HG03354 (cell line): ENCODE measurements around the gene GNG7.
"Not testable (repeated sequence)": the region's sequence is repeated elsewhere in the genome, so short reads cannot be mapped to it uniquely, and the experiment has no call there.

ENCODE experiments used
- ATAC-seq: cut with Tn5 transposase; IDR thresholded peaks from one replicate; pipeline ENCODE4 v1.9.1; 2021; ENCODE audit warnings: mild to moderate bottlenecking; ENCODE audit not compliant: unreplicated experiment, poor library complexity, severe bottlenecking

GNG7 gene

DNA sequence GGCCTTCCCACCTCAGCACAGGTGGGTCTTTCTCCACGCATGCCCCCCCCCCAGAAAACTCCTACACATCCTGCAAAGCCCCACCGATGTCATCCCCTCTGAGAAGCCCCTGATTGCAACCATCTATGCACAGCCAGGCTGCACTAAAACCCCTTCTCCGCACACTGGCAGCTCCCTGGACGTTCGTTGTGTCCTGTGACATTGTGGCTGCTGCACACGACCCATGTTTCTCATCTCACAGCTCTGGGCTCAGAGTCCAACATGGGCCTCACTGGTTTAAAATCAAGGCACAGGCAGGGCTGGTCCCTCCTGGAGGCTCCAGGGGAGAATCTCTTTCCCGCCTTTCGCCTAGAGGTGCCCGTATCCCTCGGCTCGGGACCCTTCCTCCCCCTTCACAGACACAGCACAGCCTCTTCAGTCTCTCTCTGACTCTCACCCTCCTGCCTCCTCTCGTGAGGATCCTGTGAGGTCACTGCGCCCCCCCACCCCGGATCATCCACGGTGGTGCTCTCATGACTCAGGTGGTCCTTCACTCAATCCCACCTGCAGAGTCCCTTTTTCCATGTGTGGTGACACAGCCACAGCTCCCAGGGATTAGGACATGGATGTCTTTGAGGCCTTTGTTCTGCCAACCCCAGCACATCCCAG lies 155.3 kb downstream of the GNG7 start:
- ATAC-seq, result no peak

DNA sequence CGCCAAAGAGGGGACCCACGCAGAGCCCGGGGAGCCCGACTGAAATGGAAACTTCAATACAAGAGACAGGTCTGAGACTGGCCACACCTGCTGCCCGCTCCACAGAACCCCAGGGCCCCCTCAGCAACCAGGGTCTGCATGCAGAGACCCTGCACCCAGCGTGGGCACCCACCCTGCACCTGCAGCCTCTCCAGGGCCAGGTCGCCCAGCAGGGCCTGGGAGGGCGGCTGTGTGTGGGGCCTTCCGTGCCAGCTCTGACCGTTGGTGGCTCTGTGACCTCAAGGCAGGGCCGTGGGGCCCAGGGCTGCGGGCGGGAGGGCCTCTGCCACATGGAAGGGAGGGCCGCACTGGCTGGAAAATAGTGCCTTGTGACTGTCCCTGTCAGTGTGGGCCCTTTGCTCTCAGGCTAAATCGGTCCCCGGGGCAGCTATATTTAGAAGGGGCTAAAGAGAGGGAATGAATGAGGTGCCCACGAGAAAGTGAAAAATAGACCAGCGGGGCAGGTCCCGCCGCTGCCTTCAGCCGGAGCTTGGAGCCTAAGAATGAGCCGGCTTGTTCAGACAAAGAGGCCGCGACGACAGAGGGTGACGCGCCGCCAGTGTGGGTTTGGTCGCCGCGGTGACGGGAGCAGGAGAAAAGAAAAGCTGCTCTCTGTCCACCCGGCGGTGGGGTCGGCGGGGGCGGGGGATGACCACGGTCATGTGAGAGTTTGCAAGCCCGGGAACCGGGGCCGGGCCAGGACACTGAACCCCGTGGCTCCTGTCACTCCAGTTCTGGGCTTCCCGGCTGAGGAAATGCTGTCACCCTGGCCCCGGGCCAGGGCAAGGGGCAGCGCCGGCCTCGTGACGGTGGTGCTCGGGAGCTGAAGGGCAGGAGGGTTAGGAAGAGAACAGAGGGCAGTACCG lies 156.1 kb downstream of the GNG7 start:
- no peak for ATAC-seq

DNA sequence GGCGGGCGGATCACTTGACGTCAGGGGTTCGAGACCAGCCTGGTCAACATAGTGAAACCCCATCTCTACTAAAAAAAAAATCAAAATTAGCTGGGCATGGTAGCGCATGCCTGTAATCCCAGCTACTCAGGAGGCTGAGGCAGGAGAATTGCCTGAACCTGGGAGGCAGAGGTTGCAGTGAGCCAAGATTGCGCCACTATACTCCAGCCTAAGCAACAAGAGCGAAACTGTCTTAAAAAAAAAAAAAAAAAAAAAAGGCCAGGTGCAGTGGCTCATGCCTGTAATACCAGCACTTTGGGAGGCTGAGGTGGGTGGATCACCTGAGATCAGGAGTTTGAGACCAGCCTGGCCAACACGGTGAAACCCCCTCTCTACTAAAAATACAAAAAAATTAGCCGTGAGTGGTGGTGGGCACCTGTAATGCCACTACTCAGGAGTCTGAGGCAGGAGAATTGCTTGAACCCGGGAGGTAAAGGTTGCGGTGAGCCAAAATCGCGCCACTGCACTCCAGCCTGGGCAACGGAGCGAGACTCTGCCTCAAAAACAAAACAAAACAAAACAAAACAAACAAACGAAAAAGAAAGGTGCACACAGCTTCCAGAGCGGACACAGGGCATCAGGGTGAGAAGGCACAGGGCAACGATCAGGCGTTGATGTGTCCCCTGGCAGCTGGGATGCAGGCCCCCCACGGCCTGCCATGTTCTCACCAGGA lies 156.9 kb downstream of the GNG7 start:
- not testable (repeated sequence) for ATAC-seq

DNA sequence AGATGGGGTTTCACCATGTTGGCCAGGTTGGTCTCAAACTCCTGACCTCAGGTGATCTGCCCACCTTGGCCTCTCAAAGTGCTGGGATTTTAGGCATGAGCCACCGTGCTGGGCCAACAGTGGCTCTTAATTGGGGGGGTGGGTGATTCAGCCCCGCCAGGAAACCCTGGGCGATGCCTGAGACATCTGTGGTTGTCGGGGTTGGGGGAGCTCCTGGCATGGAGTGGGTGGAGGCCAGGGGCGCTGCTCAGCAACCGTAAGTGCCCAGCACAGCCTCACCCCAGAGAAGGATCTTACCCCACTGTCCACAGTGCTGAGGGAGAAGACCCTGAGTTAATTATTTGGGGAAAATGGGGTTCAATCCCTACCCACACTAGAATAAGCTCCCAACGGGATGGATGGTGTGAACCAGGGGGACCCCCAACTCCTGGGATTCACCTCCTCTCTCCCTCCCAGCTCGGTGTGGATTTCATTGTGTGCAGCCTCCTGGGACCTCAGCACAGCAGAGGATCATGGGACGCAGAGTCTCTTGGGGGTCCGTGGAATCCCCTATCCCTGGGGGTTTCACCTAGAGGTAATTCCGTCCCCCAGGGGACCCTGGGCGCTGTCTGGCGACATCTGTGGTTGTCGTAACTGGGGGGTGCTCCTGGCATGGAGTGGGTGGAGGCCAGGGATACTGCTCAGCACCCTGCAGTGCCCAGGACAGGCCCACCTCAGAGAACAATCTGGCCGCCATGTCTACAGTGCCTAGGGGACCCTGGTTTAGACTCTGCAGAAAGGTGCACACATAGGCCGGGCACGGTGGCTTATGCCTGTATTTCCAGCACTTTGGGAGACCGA lies 157.7 kb downstream of the GNG7 start:
- ATAC-seq, result no peak

DNA sequence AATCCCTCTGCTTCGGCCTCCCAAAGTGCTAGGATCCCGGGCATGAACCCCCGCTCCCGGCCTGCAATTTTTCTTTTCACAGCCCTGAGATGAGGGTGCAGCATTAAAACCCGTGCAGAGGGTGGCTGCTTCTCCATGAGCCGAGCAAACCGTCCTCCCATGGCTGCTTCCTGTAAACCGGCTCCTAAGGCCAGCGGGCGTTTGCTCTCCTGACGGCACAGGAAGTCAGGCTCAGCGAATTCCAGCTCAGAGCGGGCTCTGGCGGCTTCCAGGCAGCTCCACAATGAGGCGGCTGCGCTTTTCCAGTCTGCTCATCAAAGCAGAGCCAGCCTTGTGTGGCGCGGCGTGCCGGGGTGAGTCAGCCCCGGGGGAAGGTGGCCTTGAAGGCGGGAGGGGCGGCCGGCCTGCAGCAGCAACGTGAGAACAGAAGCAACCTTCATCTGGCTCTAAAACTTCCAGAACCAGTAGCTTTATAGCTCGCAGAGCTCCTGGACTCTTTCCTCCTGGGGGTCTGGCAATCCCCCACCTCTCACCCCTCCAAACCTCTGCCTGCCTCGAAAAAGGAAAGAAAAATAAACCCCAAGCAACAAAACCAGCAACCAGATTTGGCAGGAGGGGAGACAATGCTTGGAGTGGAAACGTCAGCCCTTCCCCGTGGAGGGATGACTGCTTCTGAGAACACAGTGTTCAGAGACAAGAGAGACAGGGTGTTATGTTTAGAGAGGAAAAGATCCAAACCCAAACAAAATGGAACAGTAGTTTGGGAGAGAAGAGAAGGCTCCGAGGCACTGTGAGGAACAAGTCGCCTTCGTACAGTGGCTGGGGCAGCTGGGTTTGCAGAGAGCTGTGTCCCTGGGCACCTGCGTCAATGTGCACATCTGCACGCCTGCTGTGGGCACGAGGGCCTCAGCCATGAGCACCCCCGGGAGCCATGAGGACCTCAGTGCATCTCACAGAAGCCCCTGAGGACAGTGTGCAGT lies 158.7 kb downstream of the GNG7 start:
- no peak for ATAC-seq

DNA sequence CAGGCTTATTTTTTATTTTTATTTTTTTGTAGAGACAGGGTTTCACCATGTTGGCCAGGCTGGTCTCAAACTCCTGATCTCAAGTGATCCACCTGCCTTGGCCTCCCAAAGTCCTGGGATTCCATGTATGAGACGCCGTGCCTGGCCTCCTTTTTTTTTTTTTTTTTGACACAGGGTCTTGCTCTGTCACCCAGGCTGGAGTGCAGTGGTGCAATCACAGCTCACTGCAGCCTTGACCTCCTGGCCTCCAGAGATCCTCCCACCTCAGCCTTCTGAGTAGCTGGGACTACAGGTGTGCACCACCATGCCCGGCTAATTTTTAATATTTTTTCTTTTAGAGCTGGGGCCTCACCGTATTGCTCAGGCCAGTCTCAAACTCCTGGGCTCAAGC lies 159.4 kb downstream of the GNG7 start:
- not testable (repeated sequence) for ATAC-seq

DNA sequence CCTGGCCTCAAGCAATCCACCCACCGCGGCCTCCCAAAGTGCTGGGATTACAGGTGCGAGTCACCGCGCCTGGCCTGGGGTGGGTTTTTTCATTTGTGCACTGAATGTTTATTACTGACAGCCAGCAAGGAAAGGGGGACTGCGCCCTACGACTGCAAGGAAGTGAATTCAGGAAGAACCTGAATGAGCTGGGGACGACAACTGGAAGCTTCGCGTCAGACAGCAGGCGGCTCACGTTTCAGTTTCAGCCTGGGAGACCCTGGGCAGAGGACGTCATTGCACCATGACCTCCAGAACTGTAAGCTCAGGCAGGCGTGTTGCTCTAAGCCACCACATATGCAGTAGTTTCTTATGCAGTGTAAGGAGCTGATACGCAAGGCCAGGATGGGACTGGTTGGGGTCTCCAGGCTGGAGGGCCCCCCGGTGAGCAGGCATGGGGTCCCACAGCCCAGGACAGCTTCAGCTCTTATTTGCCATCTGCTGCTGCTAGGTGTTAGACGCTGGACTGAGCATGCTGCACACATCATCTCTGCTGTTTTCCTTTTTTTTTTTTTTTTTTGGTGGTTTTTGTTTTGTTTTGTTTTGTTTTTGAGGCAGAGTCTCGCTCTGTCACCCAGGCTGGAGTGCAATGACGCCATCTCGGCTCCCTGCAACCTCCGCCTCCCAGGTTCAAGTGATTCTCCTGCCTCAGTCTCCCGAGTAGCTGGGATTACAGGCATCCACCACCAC lies 160.0 kb downstream of the GNG7 start:
- no peak for ATAC-seq

DNA sequence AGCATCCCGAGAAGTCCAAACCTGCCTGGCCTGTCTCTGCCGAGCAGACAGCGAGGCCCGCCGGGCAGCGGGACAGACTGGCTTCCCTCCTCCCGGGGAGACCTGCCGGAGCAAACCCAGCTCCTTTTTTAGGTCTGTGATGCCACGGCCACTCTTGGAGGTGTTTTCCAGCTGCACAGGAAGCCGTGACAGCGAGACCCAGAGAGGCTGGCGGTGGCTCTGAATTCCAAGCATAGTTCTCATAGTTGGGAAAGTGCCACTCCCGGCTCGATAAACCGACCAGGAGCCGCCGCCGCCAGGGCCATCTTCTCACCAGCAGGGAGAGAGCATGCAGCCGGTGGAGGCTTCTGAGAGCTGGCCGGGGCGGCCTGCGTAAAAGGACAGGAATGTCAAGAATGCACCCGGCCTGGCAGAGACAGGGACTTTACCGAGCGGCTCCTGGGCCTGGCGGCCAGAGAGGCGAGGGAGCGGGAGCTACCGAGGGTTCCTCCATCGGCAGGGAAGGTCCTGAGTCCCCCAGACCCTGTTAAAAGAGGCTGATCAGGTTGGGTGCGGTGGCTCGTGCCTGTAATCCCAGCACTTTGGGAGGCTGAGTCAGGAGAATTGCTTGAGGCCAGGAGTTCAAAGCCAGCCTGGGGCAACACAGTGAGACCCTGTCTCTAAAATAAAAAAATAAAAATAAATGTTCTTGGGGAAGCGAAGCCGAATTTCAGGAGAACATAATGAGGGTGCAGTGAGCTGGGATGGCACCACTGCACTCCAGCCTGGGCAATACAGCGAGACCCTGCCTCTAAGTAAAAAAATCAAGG lies 161.6 kb downstream of the GNG7 start:
- ATAC-seq, result no peak

DNA sequence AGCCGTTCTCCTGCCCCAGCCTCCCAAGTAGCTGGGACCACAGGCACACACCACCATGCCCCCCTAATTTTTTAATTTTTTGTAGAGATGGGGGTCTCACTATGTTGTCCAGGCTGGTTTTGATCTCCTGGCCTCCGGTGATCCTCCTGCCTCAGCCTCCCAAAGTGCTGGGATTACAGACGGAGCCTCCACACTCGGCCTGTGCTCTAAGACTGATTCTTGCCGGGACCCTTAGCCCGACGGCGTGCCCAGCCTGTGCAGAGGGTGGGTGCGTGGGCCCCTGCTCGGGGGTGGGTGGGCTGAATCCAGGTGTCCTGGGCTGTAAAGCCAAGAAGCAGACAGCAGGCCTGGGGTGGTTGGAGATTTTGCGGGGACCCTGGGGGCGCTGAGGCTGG lies 162.2 kb downstream of the GNG7 start:
- no peak for ATAC-seq

DNA sequence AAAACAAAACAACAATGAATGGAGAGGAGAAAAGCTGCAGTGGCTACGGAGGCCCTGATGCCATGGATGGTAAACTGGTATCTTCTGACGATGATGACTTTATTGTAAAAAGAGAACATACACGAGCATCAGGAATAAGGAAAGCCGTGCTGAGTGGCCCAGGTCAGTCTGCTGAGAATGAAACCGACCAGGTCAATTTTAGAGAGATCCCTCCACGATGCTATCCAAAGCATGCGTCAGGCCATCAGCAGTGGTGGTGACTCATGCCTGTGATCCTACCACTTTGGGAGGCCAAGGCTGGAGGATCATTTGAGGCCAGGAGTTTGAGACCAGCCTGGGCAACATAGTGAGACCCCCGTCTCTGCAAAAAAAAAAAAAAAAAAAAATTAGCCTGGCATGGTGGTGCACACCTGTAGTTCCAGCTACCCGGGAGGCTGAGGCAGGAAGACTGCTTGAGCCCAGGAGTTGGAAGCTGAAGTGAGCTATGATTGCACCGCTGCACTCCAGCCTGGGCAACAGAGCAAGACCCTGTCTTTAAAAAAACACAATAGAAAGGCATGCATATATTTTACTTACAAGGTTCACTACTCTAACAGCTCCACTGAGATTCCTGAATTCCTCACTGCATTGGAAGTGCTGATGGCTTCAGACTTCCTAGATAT lies 164.3 kb downstream of the GNG7 start:
- ATAC-seq, result no peak

DNA sequence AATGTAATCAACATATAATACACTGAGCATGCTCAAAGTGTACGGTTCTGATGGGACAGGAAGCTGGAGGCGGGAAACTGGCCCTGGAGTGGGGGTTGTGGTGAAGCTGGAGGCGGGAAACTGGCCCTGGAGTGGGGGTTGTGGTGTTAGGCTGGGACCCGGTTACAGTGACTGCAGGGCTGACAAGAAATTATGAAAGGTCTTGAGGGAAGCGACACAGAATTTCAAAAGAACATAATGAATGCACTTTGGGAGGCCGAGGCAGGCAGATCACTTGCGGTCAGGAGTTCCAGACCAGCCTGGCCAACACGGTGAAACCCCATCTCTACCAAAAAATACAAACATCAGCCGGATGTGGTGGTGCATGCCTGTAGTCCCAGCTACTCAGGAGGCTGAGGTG lies 164.9 kb downstream of the GNG7 start:
- not testable (repeated sequence) for ATAC-seq

DNA sequence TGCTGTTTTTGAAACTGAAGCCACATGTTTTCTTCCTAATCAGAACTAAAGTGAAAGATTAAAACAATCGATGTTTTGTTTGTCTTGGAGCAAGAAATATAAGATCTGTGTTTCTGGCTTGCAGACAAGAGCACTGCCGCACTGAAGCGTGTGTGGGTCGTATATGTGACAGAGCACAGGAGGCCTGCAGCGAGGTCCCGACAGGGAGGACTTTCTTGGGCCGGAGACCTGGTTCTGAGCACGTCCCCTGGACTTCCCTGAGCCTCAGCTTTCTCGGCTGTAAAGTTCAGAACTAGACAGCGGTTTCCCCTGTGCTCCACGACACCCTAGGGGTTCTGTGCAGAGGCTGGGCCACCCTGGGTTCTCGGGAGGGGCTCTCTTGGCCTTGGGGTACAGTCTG lies 166.0 kb downstream of the GNG7 start:
- ATAC-seq, result no peak

DNA sequence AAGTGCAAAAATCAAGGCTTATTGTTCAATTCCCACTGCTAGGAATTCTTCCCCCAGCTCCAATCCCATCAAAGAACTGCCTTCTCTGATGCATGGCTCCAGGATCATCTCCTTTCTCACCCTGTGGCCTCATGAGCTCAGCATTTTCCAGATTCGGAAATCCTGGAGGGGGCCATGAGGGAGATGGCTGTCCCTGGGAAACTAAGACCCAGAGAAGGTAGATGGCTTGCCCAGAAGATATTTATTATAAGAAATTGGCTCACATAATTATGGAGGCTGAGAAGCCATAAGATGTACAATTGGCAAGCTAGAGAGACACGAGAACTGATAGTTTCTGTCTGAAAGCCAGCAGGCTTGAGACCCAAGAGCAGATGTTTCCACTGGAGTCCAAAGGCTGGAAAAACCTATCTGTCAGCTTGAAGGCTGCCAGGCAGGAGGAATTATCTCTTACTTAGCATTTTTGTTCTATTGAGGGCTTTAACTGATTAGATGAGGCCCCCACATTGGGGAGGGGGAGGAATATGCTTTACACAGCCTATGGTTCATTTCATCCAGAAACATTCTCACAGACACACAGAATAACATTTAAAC lies 168.0 kb downstream of the GNG7 start:
- no peak for ATAC-seq

DNA sequence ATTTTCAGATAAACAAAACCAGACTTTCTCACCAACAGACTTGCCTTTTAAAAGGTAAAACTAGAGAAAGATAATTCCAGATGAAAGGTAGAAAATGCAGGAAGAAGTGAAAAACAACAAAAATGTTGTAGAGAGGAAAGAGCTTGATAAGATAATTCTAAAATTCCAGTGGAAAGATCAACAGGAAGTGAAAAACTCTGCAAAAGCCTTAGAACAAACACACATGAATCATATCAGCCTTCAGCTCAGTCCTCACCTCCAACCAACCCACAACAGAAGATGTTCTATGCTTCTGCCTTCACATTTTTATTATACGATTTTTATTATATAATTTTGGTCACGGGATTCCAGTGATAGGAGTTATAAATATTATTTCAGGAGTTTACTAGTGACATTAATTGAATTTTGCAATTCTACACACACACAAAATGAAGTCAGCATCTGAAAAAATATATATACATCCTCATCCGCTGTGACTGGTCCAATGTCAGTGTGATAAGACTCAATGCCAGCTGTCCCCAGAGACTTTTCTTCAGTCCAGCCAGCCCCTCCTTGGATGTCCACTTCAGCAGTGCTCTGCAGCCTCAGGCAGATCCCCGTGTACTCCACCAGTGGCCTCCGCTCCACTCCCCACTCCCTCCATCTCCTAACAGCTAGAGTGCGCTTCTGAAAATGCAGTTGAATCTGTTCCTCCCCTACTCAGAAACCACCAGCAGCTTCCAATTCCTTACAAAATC lies 168.6 kb downstream of the GNG7 start:
- no peak for ATAC-seq

DNA sequence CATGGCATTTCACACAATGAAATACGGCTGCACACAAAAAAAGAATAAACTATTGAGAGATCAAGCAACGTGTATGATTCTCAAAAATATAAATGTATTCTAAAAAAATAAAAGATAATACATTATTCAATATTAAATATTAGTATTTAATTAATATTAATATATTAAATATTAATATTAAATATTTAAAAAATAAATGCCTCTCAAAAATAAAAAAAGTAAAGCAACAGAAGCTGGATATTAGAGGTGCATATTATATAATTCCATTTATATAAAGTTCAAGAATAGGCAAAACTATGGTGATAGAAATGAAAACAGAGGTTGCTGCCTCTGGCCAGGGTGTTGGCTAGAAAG lies 169.4 kb downstream of the GNG7 start:
- no peak for ATAC-seq
